ENCODE measurements around the gene KRT84.

KRT84 gene

GRCh38 chr12:52368508-52368907 lies 16.9 kb downstream of the KRT84 start:
- DNase-seq (ENCODE audit: low read depth) = no peak
- H3K4me3 ChIP-seq (ENCODE audit: low read depth, low read length) = no peak overlapping the region
- no peak for TF ChIP-seq CTCF (conservative IDR thresholded peaks at IDR 0.05; ENCODE audit: low read depth, low read length)

GRCh38 chr12:52367876-52368275 lies 17.6 kb downstream of the KRT84 start:
- no peak overlapping the region for H3K4me3 ChIP-seq (ENCODE audit: low read depth, low read length)
- DNase-seq (ENCODE audit: low read depth) = no peak
- no peak for TF ChIP-seq CTCF (conservative IDR thresholded peaks at IDR 0.05; ENCODE audit: low read depth, low read length)

DNA sequence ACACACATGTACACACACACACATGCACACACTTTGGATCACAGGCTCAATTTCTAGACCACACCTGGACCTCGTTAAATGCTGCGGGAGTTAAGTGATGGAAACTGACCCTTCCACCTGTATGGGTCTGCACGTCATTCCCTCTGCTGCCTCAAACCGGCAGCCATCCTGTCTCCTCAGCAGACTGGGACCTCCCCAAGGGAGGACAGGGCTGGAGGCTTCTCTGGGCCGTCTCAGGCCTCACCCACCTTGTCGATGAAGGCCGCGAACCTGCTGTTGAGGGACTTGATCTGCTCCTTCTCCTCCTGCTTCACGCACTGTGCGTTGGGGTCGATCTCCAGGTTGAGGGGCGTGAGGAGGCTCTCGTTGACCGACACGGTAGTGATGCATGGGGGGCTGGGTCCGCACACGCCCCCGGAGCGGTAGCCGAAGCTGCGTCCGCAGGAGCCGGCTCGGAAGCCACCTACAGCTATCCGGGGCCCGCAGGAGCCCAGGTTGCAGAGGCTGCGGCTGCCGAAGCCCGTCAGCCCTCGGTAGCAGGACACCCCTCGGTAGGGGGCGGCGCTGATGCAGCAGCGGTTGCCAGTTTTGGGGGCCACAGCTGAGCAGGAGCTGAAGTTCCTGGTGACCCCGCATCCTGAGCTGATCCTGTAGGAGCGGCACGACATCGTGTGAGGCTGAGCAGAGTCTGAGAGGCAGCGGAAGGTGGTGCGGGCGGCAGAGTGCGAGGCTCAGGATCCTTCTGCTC lies 18.5 kb downstream of the KRT84 start, which contains the start of gene KRT85:
KRT85 (minus strand) TSS at position 744 of the 748 bp plus-strand sequence; CDS start at position 668, 76 bp downstream.
- DNase-seq (ENCODE audit: low read depth) = no peak

GRCh38 chr12:52364901-52365489 lies 20.5 kb downstream of the KRT84 start:
- no peak for DNase-seq (ENCODE audit: low read depth)
- no peak for TF ChIP-seq CTCF (conservative IDR thresholded peaks at IDR 0.05; ENCODE audit: low read depth, low read length)
- no peak overlapping the region for H3K4me3 ChIP-seq (ENCODE audit: low read depth, low read length)

More for the DNA sequence above, 18.5 kb downstream of the KRT84 start, which contains the start of gene KRT85:
- H3K4me3 ChIP-seq (ENCODE audit: low read depth, low read length) = no peak within 1 kb of the TSS
- no peak for TF ChIP-seq CTCF (conservative IDR thresholded peaks at IDR 0.05; ENCODE audit: low read depth, low read length)

- H3K4me3 ChIP-seq (ENCODE audit: low read depth, low read length) = no peak overlapping the region
- no peak for DNase-seq (ENCODE audit: low read depth)
- no peak for TF ChIP-seq CTCF (conservative IDR thresholded peaks at IDR 0.05; ENCODE audit: low read depth, low read length)
These were observed 21.4 kb downstream of the KRT84 start for GRCh38 chr12:52364061-52364460.

DNA sequence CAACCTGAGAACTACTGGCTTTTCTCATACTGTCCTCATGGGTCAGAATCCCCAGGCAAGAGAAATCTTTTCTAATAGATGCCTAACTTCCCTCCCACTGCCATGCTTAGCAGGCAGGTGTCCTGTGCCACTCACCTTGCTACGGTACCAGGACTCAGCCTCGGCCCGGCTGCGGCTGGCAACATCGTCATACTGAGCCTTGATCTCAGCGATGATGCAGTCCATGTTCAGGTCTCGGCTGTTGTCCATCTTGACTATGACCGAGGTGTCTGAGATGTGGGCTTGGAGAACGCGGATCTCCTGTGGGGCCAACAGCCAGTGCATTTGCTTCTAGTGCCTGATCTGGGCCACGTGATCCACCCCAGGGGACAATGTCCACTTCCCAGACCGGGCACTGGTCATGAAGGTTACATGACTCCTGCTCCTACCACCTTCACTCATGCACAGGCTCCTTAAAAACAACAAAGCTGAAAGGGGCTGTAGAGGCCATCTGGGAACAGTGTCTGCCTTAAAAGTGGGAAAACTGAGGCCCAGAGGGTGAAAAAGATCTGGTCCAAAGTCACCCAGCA lies 22.3 kb downstream of the KRT84 start:
- TF ChIP-seq CTCF (conservative IDR thresholded peaks at IDR 0.05; ENCODE audit: low read depth, low read length) = no peak
- H3K4me3 ChIP-seq (ENCODE audit: low read depth, low read length) = no peak overlapping the region
- no peak for DNase-seq (ENCODE audit: low read depth)
